ENCODE data around the gene SLC22A23.

The SLC22A23 gene

DNA sequence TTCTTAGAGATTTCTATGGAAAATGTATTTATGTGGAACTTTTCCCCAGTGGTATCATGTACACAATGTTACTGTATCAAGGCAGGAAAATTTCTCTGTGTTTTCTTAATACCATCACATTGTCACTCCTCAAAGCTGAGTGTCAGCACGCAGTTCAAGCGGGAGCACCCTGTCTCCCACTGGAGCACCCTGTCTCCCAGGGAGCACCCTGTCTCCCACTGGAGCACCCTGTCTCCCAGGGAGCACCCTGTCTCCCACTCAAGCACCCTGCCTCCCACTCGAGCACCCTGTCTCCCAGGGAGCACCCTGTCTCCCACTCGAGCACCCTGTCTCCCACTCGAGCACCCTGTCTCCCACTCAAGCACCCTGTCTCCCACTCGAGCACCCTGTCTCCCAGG, 146.8 kb downstream of the SLC22A23 start:
- TF ChIP-seq GATA2 (IDR thresholded peaks at IDR 0.05; ENCODE audit: low read depth, low read length) (no peak), GATA3 (IDR thresholded peaks at IDR 0.05; ENCODE audit: low read depth, low read length) (no peak)

DNA sequence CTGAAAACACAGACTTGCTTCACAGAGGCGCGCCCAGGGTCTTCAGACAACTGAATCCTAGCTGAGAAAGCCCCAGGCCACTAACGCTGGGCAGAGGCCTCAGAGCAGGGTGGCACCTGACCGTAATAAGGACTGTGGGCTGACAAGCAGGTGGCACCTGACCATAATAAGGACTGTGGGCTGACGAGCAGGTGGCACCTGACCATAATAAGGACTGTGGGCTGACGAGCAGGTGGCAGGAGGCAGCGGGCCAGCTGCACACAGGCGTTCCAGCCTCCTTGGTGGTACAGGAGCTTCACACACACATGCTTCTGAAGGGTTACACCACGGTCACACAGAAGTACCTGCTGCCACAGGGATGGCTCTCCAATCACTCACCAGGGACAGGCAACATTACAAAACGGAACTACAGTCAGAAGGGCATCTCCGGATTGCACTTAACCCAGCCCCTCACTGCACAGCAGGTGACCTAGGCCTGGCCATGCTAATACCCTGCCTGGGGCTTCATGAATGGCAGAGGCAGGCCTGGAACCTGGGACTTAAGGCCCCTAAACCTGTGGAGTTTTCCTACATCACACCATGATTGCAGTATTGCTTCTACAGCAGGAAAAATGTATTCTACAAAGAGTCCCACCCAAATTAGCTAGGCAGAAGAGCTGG, 147.3 kb downstream of the SLC22A23 start:
- no peak for TF ChIP-seq GATA3 (IDR thresholded peaks at IDR 0.05; ENCODE audit: low read depth, low read length)
- no peak for TF ChIP-seq GATA2 (IDR thresholded peaks at IDR 0.05; ENCODE audit: low read depth, low read length)

DNA sequence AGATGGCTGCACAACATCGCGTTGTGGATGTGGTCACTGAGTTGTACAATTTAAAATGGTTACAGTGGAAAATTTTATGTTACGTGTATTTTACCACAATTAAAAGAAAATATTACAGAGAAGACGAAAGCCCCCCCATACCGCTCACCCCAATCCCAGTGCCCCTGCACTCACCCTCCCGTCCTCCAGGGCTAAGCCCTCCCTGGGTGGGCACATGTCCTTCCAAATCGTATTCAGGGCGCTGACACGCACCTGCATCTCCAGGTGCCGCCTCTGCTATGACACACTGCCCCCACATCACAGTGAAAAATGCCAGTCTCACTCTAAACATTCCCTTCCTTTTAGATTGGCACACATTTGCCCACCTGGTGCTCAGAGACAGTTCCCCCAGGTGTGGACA, 148.7 kb downstream of the SLC22A23 start:
- no peak for TF ChIP-seq GATA3 (IDR thresholded peaks at IDR 0.05; ENCODE audit: low read depth, low read length)
- TF ChIP-seq GATA2 (IDR thresholded peaks at IDR 0.05; ENCODE audit: low read depth, low read length) = no peak

DNA sequence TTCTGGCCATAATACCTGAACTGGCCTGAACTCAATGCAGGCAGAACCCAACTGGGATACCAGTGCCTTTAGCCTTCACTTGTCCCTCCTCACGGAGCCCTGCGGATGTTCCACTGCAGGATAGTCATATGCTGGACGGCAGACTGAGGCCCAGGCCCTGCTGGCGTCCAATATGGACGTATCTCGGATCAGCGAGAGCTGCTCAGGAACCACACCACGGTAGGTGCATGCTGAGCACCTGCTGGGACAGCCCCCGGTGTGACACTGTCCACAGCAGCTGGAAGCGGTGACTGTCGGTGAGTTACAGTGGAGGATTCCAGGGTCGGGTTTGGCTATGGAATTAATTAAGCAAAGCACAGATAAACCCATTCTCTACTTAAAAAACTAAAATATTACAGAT, 149.4 kb downstream of the SLC22A23 start:
- no peak for TF ChIP-seq GATA3 (IDR thresholded peaks at IDR 0.05; ENCODE audit: low read depth, low read length)

DNA sequence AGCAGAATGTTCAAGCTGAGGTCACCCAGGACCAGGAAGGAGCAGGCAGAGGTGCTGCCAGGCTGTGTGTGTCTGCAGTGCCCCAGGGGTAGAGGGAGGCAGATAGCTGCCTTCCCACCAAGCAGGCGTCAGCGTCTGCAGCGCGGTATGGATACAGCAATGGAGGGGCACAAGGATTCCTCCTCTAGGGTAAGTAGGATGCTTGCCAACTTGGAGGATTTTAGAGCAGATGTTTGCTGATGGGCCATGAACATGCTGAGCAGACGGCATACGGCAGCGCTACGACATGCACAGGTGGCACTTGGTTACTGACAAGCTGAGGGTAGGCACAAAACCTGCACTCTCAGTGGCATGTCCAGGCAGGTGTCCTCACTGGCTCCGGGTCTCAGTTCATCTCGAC, 150.0 kb downstream of the SLC22A23 start:
- TF ChIP-seq GATA2 (IDR thresholded peaks at IDR 0.05; ENCODE audit: low read depth, low read length) (no peak), GATA3 (IDR thresholded peaks at IDR 0.05; ENCODE audit: low read depth, low read length) (no peak)

DNA sequence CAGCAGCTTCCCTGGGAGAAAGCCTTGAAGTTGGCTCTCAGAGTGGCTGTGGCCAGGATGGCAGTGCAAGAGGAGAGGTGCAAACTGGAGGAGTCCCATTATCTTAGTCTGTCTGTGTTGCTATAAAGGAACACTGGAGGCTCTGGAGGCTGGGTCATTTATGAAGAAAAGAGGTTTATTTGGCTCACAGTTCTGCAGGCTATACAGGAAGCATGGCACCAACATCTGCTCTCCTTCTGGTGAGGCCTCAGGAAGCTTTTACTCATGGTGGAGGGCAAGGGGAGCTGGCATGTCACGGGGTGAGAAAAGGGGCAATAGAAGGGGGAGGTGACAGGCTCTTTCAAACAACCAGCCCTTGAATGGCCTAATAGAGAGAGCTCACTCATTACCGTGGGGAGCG, 151.0 kb downstream of the SLC22A23 start:
- TF ChIP-seq GATA2 (IDR thresholded peaks at IDR 0.05; ENCODE audit: low read depth, low read length) = no peak
- no peak for TF ChIP-seq GATA3 (IDR thresholded peaks at IDR 0.05; ENCODE audit: low read depth, low read length)

DNA sequence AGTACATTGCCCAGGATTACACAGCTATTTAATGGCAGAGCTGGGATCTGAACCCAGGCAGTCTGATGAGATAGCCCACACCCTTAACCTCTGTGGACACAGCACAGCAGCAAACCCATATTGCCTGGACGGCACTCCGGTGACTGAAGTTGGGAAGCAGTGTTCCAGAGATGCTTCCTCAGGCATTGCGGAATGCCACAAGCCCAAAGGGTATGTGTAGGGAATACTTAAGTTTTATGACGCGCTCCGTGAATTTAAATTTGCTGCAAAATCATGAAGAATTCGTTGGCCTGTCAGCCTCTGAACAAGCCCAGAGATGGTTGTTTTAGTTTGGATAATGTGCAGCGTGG, 151.7 kb downstream of the SLC22A23 start:
- no peak for TF ChIP-seq GATA3 (IDR thresholded peaks at IDR 0.05; ENCODE audit: low read depth, low read length)
- no peak for TF ChIP-seq GATA2 (IDR thresholded peaks at IDR 0.05; ENCODE audit: low read depth, low read length)

DNA sequence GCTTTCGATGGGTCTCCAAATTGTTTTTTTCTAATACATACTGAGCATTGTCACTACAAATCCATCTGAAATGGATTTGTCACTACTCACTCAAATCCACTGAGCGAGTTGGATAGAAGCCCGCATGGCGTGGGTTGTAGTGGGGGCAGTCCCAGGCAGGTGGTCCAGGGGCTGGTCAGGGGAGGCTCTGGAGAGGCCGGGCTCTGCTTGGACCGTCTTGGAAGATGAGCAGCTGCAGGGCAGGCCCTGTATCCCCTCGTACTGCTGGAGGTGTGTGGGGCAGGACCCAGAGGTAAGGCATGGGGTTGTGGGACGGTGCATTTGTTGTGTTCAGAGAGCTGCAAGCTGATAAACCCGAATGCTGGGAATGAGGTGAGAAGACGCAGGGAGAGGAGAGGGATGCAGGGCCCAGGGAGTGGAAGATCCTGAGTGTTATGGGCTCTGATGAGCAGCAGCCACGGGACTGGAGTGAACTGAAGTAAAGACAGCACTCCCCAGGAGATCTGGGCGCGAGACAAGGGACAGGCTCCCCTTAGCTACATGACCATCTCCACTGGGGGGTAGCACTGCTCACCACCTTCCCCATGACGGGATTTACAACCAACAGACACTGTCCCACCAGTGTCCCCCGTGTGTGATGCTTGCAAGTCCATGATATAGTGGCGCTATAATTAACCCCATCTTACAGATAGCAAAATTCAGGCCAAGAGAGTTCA, 152.2 kb downstream of the SLC22A23 start:
- TF ChIP-seq GATA2 (IDR thresholded peaks at IDR 0.05; ENCODE audit: low read depth, low read length) (no peak), GATA3 (IDR thresholded peaks at IDR 0.05; ENCODE audit: low read depth, low read length) (no peak)

DNA sequence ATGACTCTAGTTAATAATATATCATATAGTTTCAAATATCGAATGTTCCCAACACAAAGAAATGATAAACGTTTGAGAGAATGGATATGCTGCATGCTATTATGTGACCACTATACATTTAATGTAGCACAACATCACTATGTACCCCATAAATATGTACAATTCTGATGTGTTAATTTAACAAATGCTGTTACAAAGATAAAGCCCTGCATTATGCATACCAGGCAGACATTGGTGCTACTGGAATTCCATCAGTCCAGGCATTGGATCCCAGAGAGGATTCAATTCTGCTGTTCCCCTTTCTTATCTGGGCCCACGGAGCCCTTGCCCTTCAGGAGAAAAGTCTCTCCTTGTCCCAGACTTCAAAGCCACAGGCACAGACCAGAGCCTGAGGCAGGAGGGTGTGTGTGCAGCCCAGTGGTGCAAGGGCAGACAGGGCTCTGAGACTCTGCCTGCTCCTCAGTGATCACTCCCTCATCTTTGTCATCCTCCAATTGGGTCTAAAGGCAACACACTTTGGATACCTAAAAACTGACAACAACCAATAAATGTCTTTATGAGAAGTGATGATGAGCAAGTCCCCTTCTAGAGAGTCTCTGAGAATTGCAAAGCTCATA, 152.9 kb downstream of the SLC22A23 start:
- TF ChIP-seq GATA3 (IDR thresholded peaks at IDR 0.05; ENCODE audit: low read depth, low read length) (no peak), GATA2 (IDR thresholded peaks at IDR 0.05; ENCODE audit: low read depth, low read length) (no peak)

DNA sequence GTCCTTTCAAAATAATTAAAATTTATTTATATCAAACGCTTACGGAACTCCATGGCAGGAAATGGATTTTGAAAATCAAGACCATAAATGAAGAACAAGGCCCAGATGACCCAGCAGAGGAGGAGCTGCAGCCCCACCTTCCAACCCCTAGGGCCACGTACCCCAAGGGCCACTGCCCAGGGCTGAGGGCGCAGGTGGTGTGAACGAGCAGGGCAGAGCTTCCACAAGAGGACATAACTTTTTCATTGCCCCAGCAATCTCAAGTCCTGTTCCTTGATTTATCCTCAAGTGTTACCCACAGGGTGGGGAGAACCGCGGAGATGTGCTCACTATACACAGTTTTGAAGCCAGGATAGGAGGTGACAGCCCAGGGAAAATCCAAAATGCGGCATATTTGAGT, 155.3 kb downstream of the SLC22A23 start:
- no peak for TF ChIP-seq GATA2 (IDR thresholded peaks at IDR 0.05; ENCODE audit: low read depth, low read length)
- TF ChIP-seq GATA3 (IDR thresholded peaks at IDR 0.05; ENCODE audit: low read depth, low read length) = no peak

DNA sequence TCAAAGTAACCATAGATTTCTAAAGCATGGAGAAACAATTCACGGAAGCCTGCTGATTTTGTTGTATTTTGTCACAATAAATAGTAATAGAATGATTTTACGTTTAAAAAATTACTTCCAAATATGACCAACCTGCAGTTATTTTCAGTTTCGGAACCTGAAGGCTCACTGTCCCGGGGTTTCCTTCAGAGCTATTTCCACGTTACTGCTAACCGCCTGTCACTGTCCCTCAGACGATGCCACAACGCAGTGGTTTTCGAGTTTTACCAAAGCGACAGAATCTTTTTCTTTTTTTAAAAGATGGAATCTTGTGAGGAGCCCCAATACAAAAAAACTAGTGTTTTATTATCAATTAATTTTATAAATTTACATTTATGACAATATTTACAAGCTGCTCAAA, 157.6 kb downstream of the SLC22A23 start:
- TF ChIP-seq GATA2 (IDR thresholded peaks at IDR 0.05; ENCODE audit: low read depth, low read length) (no peak), GATA3 (IDR thresholded peaks at IDR 0.05; ENCODE audit: low read depth, low read length) (no peak)

DNA sequence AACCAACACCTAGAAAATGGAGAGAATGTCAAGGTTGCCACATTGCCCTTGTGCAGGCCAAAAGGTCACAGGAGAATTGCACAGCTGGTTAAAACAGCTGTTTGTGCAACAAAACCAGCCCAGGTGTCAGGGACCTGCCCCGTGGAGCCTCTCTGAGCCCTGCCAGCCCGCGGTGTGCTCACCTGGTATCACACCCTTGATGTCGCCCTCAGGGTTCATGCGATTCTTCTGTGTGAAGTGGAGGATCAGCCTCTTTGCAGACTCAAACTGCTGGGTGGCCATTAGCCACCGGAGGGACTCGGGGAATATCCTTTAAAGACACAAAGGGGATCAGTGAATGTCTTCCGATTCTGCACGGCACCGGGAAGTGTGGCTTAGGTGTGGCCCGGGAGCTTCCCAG, 158.9 kb downstream of the SLC22A23 start:
- TF ChIP-seq GATA2 (IDR thresholded peaks at IDR 0.05; ENCODE audit: low read depth, low read length) = no peak
- no peak for TF ChIP-seq GATA3 (IDR thresholded peaks at IDR 0.05; ENCODE audit: low read depth, low read length)

DNA sequence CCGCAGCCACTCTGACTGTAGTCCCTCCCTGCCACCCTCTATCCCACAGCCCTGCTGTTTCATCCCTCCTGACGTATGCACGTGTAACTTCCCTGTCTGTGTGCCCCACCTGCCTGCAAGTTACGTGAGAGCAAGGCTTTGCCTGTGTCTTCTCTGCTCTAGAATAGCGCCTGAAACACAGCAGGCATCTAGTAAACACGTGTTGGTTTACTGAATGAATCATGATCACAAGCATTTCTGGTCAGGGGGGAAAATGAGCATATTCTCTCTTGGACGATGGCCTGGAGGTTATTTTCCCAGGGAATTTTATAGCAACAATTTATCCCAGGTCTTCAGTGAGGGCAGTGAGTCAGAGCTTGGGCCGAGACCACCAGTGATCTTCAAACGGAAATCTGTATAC, 159.8 kb downstream of the SLC22A23 start:
- TF ChIP-seq GATA3 (IDR thresholded peaks at IDR 0.05; ENCODE audit: low read depth, low read length) = no peak
- TF ChIP-seq GATA2 (IDR thresholded peaks at IDR 0.05; ENCODE audit: low read depth, low read length) = no peak

DNA sequence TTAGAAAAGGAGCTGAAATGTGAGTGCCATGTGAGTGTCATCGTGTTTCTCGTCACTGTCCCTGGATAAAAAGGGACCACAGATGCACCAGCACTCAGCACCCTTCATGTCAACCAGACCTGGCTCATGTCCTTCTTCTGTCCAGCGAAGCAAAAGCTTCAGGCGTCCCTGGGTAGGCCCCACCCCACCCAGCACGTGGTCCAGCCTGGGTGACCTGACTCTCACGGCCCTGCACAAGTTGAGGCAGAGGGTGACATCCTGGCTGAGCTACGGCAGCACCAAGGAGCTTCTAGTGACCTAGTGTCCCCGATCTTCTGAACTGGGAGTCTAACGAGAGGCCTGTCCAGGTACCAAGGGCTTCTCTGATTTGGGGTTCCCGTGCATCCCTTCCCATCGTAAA, 160.3 kb downstream of the SLC22A23 start:
- TF ChIP-seq GATA3 (IDR thresholded peaks at IDR 0.05; ENCODE audit: low read depth, low read length) (no peak), GATA2 (IDR thresholded peaks at IDR 0.05; ENCODE audit: low read depth, low read length) (no peak)

DNA sequence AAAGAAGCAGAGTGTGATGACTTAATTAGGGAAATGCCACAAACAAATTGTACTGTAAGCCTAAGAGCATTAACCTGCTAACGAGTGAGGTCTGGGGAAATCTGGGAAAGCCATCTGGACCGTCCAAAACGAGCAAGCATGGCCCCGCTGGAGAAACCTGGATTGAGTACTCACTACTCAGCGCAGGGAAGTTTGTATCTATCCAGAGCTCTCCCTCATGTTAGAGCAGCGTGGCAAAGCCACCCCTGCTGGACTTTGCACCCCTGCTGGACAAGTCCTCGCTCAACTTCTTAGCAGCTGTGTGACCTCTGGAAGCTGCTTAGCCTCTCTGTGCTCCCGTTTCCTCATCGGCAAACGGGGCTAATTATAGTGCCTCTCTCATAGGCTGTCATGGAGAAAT, 160.8 kb downstream of the SLC22A23 start:
- TF ChIP-seq GATA3 (IDR thresholded peaks at IDR 0.05; ENCODE audit: low read depth, low read length) = no peak
- no peak for TF ChIP-seq GATA2 (IDR thresholded peaks at IDR 0.05; ENCODE audit: low read depth, low read length)
